Suprapubic skin (tissue), 4 donors: ENCODE results near the gene FAM131B. TPM values are rescaled to one million over a fixed set of nuclear protein-coding genes. Genes with fewer than 3 reads are reported as not detected.

ENCODE experiments used
- DNase-seq, 2 donors: peaks; one replicate each; pipeline ENCODE4 v3.0.0-alpha.2; 2019; ENCODE audit warnings: low spot score in 2 of 2
- H3K27ac ChIP-seq: fragments of 200-600 bp; sonication (generic); one replicate; pipeline ENCODE4 v1.5.1; 2019
- H3K27me3 ChIP-seq: fragments of 200-600 bp; sonication (generic); one replicate; pipeline ENCODE4 v1.5.1; 2019
- H3K36me3 ChIP-seq: fragments of 200-600 bp; sonication (generic); one replicate; pipeline ENCODE4 v1.5.1; 2019
- H3K4me1 ChIP-seq: fragments of 200-600 bp; sonication (generic); one replicate; pipeline ENCODE4 v1.5.1; 2019
- H3K4me3 ChIP-seq: fragments of 200-600 bp; sonication (generic); one replicate; pipeline ENCODE4 v1.5.1; 2019; ENCODE audit warnings: mild to moderate bottlenecking
- H3K9me3 ChIP-seq: fragments of 200-600 bp; sonication (generic); one replicate; pipeline ENCODE4 v1.5.1; 2019
- EP300 ChIP-seq: sonication (generic); formaldehyde crosslinking; IDR thresholded peaks from one replicate; pipeline ENCODE4 v1.6.1; 2017; ENCODE audit warnings: antibody characterized with exemption
- POLR2A ChIP-seq, 2 donors: fragments of 450-650 bp; IDR thresholded peaks; one replicate each; pipeline ENCODE4 v1.6.1; 2017; ENCODE audit warnings: antibody characterized with exemption in 2 of 2, mild to moderate bottlenecking in 2 of 2, moderate library complexity in 2 of 2
- POLR2AphosphoS5 ChIP-seq, 3 donors: sonication (generic); formaldehyde crosslinking; IDR thresholded peaks; one replicate each; pipeline ENCODE4 v1.6.1; 2017; ENCODE audit warnings: antibody characterized with exemption in 3 of 3
- WGBS: methylation state at CpG from one replicate; pipeline ENCODE4 v1.1.5; 2018; 5-methylcytosine and 5-hydroxymethylcytosine counted together
- total RNA-seq, 4 donors: library from RNA; depleted of rRNA; stranded (reverse); fragments of >200 nt; gene quantifications; one replicate each; pipeline ENCODE4 v1.1.0, GENCODE V29; 2016
- TF ChIP-seq, protein P1 (sequence below), 2 donors: fragments of 200-600 bp in 1 of 2; fragments of 450-650 bp in 1 of 2; sonication (generic) in 1 of 2; IDR thresholded peaks; one replicate each; pipeline ENCODE4 v1.5.1; 2016 to 2019; ENCODE audit warnings: antibody characterized with exemption in 2 of 2, mild to moderate bottlenecking in 1 of 2, moderate library complexity in 1 of 2

FAM131B gene
- total RNA-seq, 4 donors from 2014 or later = 0.13 to 0.40 (median 0.19) TPM; not detected in 1

DNA sequence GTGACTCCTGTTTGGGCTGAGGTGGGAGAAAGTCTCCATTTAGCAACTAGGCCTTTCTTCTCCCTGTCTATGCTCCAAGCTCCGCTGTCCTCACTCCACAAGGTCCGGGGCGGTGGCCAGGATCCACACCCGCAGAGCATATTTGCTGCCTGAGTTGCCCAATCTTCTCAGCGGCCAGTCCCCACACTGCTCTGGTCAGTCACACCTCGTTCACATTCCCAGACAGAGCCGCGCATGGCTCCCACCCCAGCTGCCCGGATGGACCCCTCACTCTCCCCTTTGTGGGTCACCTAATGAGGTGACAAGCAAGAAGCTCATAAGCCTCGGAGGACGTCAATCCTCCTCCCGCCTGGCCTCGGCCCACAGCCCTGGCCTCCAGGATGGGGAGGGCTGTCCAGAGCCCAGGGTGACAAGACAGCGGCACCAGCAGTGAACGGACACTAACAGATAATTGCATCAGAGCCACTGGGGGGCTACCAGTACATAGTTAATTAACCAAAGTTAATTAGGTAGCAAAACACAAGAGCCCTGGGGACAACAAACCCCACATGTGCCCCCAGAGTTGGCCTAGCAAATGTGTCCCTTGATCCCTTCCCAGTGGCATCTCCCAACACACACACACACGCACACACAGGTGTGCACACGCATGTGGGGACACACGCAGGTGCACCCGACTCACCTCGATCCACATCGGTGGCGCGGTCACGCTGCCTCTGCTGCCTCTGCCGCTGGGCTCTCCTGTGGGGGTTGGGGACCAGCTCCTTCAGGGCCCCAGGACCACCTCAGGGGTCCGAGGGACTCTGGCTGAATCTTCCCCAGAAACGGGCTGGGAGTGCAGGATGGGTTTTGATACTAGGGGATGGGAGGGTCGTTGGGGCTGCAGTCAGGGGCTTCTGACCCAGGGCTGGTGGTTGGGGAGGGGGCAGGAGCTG is 34.4 kb upstream of the FAM131B start:
- peaks cover 16% of the 10 kb centered on the region for H3K4me1 ChIP-seq
- peak in 1 of 2 donors; percentile 78 for DNase-seq
- no peaks in the 10 kb centered on the region for H3K27me3 ChIP-seq
- H3K9me3 ChIP-seq = no peaks in the 10 kb centered on the region
- 81% methylated on average over 19 of the region's 28 CpGs for WGBS
- H3K27ac ChIP-seq = no peak overlapping the region
- H3K4me3 ChIP-seq = no peak overlapping the region
- H3K36me3 ChIP-seq = peaks cover 42% of the 10 kb centered on the region
- no peak for TF ChIP-seq EP300
- TF ChIP-seq, protein P1, sequence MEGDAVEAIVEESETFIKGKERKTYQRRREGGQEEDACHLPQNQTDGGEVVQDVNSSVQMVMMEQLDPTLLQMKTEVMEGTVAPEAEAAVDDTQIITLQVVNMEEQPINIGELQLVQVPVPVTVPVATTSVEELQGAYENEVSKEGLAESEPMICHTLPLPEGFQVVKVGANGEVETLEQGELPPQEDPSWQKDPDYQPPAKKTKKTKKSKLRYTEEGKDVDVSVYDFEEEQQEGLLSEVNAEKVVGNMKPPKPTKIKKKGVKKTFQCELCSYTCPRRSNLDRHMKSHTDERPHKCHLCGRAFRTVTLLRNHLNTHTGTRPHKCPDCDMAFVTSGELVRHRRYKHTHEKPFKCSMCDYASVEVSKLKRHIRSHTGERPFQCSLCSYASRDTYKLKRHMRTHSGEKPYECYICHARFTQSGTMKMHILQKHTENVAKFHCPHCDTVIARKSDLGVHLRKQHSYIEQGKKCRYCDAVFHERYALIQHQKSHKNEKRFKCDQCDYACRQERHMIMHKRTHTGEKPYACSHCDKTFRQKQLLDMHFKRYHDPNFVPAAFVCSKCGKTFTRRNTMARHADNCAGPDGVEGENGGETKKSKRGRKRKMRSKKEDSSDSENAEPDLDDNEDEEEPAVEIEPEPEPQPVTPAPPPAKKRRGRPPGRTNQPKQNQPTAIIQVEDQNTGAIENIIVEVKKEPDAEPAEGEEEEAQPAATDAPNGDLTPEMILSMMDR (IDR thresholded peaks at IDR 0.05) = no peak
- TF ChIP-seq POLR2AphosphoS5 (IDR thresholded peaks at IDR 0.05) = no peak
- no peak for TF ChIP-seq POLR2A (IDR thresholded peaks at IDR 0.05)

DNA sequence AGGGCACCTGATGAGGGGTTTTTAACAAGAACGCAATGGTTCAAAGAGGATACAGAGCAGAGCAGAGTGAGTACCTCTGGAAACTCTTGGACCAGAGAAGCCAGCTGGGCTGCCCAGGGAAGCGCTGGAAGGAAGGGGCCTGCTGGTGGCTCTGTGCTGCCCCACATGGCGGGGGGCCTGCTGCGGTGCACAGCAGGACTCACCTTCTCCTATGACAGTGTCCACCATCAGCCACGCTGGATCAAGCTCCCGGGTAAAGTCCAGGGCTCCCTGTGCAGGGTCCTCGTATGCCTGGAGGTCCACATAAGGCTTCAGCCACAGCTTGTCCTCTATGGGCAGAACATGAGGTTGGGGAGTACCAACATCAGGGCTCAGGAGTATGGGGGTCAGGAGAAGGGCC is 33.7 kb upstream of the FAM131B start:
- Histone ChIP-seq H3K27me3 (no peaks in the 10 kb centered on the region), H3K27ac (no peak overlapping the region), H3K4me3 (no peak overlapping the region), H3K9me3 (no peaks in the 10 kb centered on the region), H3K4me1 (peaks cover 23% of the 10 kb centered on the region), H3K36me3 (peaks cover 49% of the 10 kb centered on the region)
- 80% methylated on average over 5 of the region's 7 CpGs for WGBS
- no peak for DNase-seq
- TF ChIP-seq, protein P1 (IDR thresholded peaks at IDR 0.05) = no peak
- no peak for TF ChIP-seq EP300
- TF ChIP-seq POLR2A (IDR thresholded peaks at IDR 0.05) = no peak

- Histone ChIP-seq H3K9me3 (no peaks in the 10 kb centered on the region), H3K4me3 (no peak overlapping the region), H3K27ac (no peak overlapping the region), H3K36me3 (peaks cover 56% of the 10 kb centered on the region), H3K27me3 (no peaks in the 10 kb centered on the region), H3K4me1 (peaks cover 30% of the 10 kb centered on the region)
- TF ChIP-seq POLR2AphosphoS5 (IDR thresholded peaks at IDR 0.05) (no peak), POLR2A (IDR thresholded peaks at IDR 0.05) (no peak), EP300 (no peak)
- TF ChIP-seq, protein P1 (IDR thresholded peaks at IDR 0.05) = no peak
- WGBS = 67% methylated on average over 12 of the region's 21 CpGs
- DNase-seq = no peak
Observed at GRCh38 chr7:143395187-143396149, 33.0 kb upstream of the FAM131B start.

GRCh38 chr7:143394777-143395176 is 32.3 kb upstream of the FAM131B start:
- no peak for DNase-seq
- no peak overlapping the region for H3K27ac ChIP-seq
- no peak overlapping the region for H3K4me3 ChIP-seq
- WGBS = 90% methylated on average over 5 of the region's 6 CpGs
- H3K36me3 ChIP-seq = peaks cover 62% of the 10 kb centered on the region
- no peaks in the 10 kb centered on the region for H3K9me3 ChIP-seq
- H3K4me1 ChIP-seq = peaks cover 33% of the 10 kb centered on the region
- no peaks in the 10 kb centered on the region for H3K27me3 ChIP-seq
- TF ChIP-seq, protein P1 (IDR thresholded peaks at IDR 0.05) = no peak
- TF ChIP-seq POLR2AphosphoS5 (IDR thresholded peaks at IDR 0.05) (no peak), EP300 (no peak), POLR2A (IDR thresholded peaks at IDR 0.05) (no peak)
